GM12891 (cell line): Measurements from ENCODE around the gene UNC13A. TPM values are rescaled to one million over a fixed set of nuclear protein-coding genes. Genes with fewer than 3 reads are reported as not detected.

Experiments used
- DNase-seq: peaks from one replicate; pipeline ENCODE4 v3.0.0; 2011; ENCODE audit warnings: low spot score; ENCODE audit not compliant: insufficient read length
- FAIRE-seq: peaks from 2 replicates; lab custom pipeline; 2011; peaks lifted over from hg19 to GRCh38; lab: Jason Lieb, UNC
- PAX5 ChIP-seq: IDR thresholded peaks from 2 replicates; pipeline ENCODE4 v1.6.1; 2011; ENCODE audit warnings: low read length, moderate library complexity, mild to moderate bottlenecking; ENCODE audit not compliant: insufficient read depth, severe bottlenecking
- POLR2A ChIP-seq: IDR thresholded peaks from 2 replicates; pipeline ENCODE4 v1.6.1; 2011; ENCODE audit warnings: low read depth, low read length, control low read depth
- POLR2AphosphoS5 ChIP-seq: IDR thresholded peaks from 2 replicates; pipeline ENCODE4 v1.6.1; 2011; ENCODE audit warnings: low read depth, low read length, control low read depth
- POU2F2 ChIP-seq: IDR thresholded peaks from 2 replicates; pipeline ENCODE4 v1.6.1; 2011; ENCODE audit warnings: low read depth, mild to moderate bottlenecking, control low read depth, low read length, moderate library complexity
- SPI1 ChIP-seq: IDR thresholded peaks from 2 replicates; pipeline ENCODE4 v1.6.1; 2011; ENCODE audit warnings: low read depth, low read length, control low read depth
- TAF1 ChIP-seq: IDR thresholded peaks from 2 replicates; pipeline ENCODE4 v1.6.1; 2011; ENCODE audit warnings: low read depth, low read length, control low read depth
- polyA plus RNA-seq: library from polyadenylated mRNA; unstranded; fragments of >200 nt; gene quantifications from one replicate; pipeline ENCODE4 v1.2.1, GENCODE V29; 2012; ENCODE audit warnings: low read depth, missing spikeins, inconsistent platforms; ENCODE audit not compliant: missing spikeins

Gene UNC13A
- polyA plus RNA-seq = 0.10 TPM

DNA sequence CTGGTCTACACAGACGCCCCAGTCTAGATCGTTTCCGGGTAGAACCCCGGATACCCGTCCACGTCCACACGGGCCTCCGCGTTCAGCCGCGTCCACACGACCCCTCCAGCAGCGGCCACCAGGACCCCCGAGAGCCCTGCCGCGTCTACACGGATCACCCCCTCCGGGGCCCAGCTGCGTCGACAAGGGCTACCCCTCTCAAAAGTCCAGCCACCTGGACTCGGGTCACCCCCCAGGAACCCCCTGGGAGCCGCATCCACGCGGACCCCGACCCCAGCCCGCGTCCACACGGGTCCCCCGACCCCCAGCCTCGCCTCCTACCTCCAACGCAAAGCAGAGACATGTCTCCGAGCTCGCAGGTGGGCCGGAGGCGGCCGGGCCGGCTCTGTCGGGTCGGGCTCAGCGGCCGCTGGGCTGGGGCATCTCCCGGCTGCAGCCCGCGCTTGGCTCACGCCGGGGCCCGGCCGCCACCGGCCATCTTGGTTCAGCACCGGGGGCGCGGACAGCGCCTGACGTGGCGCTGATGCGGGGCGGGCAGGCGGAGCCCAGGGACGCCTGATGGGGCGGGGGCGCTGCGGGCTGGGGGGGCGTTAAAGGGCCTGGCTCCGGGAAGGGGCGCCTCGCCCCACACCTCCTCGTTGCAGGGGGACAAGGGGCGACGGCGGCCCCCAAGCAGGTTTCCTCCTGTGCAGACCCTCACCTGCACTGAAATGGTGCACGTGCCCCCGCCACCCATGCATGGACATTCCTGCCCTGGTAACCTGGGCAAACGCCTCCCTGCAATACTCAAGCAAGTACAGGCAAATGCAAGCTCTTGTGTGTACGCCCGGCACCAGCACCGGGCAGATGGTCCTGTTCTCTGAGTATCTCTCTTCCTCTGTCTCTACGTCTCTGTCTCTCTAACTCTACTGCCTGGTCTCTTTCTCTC is at the start of gene UNC13A:
Gene UNC13A, minus strand, starts transcription at position 498 of the 928 bp plus-strand sequence. Its CDS starts 155 bp downstream, at position 343.
- DNase-seq = no peak
- no peak for FAIRE-seq
- no peak for TF ChIP-seq POLR2A
- TF ChIP-seq POLR2AphosphoS5 = no peak
- no peak for TF ChIP-seq PAX5
- no peak for TF ChIP-seq POU2F2
- no peak for TF ChIP-seq SPI1
- TF ChIP-seq TAF1 = no peak

DNA sequence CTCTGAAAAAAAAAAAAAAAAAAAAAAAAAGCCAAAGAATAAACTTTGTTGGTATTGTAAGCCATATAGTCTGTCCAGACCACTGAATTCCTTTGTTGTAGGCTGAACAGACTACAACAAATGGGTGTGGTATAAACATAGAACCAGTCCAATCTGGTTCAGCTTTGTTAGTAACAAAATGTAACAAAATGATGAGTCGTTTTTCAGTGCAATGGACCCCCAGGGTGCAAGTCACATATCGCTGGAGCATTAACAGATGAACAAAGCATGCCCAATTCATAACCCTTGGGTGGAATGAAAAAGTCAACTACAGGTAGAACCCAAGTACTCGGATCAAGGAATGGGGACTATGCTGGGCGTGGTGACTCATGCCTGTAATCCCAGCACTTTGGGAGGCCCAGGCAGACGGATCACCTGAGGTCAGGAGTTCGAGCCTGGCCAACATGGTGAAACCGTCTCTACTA is 49.6 kb upstream of the UNC13A start:
- no peak for DNase-seq
- FAIRE-seq = peak; percentile 20
- no peak for TF ChIP-seq POU2F2
- no peak for TF ChIP-seq TAF1
- no peak for TF ChIP-seq POLR2A
- no peak for TF ChIP-seq PAX5

DNA sequence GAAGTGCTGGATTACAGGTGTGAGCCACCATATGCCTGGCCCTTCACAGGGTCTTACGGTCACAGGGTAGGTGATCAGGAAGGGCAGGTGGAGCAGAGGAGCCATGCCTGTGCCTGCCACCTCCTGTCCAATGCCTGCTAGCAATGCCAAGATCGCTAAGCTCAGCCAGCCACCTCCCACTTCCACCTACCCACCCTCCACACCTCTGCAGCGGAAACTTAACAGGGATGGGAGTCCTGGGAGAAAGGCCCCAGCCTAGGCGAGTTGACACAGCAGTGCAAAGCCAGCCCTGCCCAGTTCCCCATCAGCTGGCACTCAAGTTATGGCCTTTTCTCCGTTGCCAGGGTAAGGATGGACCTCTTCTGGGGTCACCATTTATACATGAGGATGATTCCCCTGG is 47.3 kb upstream of the UNC13A start:
- no peak for FAIRE-seq
- no peak for DNase-seq
- TF ChIP-seq POLR2AphosphoS5 (no peak), POLR2A (no peak)

DNA sequence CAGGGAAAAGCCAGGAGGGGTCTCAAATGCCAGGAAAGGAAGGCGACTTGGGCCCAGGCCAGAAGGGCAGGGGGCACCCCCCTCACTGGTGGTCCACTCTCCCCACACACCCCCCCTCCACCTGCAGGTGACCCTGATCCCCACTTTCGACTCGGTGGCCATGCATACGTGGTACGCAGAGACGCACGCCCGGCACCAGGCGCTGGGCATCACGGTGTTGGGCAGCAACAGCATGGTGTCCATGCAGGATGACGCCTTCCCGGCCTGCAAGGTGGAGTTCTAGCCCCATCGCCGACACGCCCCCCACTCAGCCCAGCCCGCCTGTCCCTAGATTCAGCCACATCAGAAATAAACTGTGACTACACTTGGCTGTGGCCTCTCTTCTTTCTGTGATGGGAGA is 46.0 kb upstream of the UNC13A start:
- no peak for FAIRE-seq
- TF ChIP-seq POLR2AphosphoS5 (no peak), PAX5 (no peak), POU2F2 (no peak), TAF1 (no peak), POLR2A (no peak), SPI1 (no peak)
- DNase-seq = no peak

DNA sequence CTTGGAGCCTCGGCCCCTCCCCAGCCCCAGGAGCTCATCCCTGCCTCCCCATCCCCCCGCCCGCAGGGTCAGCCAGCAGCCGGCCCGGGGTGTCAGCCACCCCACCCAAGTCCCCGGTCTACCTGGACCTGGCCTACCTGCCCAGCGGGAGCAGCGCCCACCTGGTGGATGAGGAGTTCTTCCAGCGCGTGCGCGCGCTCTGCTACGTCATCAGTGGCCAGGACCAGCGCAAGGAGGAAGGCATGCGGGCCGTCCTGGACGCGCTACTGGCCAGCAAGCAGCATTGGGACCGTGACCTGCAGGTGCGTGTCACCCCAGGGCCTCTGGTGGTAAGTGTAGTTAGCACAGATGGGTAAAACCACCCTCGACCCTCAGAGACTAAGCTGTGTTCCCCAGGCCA is 45.0 kb upstream of the UNC13A start:
- DNase-seq (no peak), FAIRE-seq (no peak)
- no peak for TF ChIP-seq POU2F2
- no peak for TF ChIP-seq POLR2AphosphoS5
- TF ChIP-seq TAF1 = no peak
- TF ChIP-seq PAX5 = no peak
- no peak for TF ChIP-seq SPI1
- no peak for TF ChIP-seq POLR2A

DNA sequence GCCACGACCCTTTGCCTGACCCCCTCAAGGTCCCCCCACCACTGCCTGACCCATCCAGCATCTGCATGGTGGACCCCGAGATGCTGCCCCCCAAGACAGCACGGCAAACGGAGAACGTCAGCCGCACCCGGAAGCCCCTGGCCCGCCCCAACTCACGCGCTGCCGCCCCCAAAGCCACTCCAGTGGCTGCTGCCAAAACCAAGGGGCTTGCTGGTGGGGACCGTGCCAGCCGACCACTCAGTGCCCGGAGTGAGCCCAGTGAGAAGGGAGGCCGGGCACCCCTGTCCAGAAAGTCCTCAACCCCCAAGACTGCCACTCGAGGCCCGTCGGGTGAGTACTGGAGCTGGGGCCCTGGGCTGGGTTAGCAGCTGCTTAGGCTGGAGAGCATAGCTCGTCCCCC is 39.7 kb upstream of the UNC13A start:
- DNase-seq (no peak), FAIRE-seq (no peak)
- TF ChIP-seq SPI1 = no peak
- TF ChIP-seq TAF1 = no peak
- TF ChIP-seq POLR2A = no peak
- TF ChIP-seq POLR2AphosphoS5 = no peak
- no peak for TF ChIP-seq PAX5
- no peak for TF ChIP-seq POU2F2

DNA sequence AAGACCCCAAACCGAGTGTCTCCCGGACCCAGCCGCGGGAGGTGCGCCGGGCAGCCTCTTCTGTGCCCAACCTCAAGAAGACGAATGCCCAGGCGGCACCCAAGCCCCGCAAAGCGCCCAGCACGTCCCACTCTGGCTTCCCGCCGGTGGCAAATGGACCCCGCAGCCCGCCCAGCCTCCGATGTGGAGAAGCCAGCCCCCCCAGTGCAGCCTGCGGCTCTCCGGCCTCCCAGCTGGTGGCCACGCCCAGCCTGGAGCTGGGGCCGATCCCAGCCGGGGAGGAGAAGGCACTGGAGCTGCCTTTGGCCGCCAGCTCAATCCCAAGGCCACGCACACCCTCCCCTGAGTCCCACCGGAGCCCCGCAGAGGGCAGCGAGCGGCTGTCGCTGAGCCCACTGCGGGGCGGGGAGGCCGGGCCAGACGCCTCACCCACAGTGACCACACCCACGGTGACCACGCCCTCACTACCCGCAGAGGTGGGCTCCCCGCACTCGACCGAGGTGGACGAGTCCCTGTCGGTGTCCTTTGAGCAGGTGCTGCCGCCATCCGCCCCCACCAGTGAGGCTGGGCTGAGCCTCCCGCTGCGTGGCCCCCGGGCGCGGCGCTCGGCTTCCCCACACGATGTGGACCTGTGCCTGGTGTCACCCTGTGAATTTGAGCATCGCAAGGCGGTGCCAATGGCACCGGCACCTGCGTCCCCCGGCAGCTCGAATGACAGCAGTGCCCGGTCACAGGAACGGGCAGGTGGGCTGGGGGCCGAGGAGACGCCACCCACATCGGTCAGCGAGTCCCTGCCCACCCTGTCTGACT is 39.0 kb upstream of the UNC13A start:
- FAIRE-seq = no peak

DNA sequence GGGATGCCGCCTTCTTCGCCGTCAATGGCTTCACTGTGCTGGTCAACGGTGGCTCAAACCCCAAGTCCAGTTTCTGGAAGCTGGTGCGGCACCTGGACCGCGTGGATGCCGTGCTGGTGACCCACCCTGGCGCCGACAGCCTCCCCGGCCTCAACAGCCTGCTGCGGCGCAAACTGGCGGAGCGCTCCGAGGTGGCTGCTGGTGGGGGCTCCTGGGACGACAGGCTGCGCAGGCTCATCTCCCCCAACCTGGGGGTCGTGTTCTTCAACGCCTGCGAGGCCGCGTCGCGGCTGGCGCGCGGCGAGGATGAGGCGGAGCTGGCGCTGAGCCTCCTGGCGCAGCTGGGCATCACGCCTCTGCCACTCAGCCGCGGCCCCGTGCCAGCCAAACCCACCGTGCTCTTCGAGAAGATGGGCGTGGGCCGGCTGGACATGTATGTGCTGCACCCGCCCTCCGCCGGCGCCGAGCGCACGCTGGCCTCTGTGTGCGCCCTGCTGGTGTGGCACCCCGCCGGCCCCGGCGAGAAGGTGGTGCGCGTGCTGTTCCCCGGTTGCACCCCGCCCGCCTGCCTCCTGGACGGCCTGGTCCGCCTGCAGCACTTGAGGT is 38.1 kb upstream of the UNC13A start:
- TF ChIP-seq SPI1 (no peak), TAF1 (no peak), PAX5 (no peak), POU2F2 (no peak), POLR2A (no peak), POLR2AphosphoS5 (no peak)
- DNase-seq = no peak
- FAIRE-seq = no peak

More for the DNA sequence above, 39.0 kb upstream of the UNC13A start:
- TF ChIP-seq POLR2AphosphoS5 (no peak), SPI1 (no peak), PAX5 (no peak), POLR2A (no peak), POU2F2 (no peak), TAF1 (no peak)
- no peak for DNase-seq
